Measurements from ENCODE around the gene OPRL1.

- no peak for TF ChIP-seq CTCF (conservative IDR thresholded peaks at IDR 0.05)
- TF ChIP-seq EZH2 (IDR thresholded peaks at IDR 0.05; ENCODE audit: low read depth), result no peak
Observed at GRCh38 chr20:64106435-64106961, 26.6 kb downstream of the OPRL1 start.

Measured in PC-9 (cell line).